PC-9 (cell line): ENCODE measurements around the gene TMEM219.

Source experiments
- EZH2 ChIP-seq: fragments of 200-600 bp; sonication (generic); IDR thresholded peaks from 2 replicates; pipeline ENCODE4 v1.8.0; 2017; ENCODE audit warnings: antibody characterized with exemption, low read depth
- TF ChIP-seq, protein P1 (sequence below): fragments of 200-600 bp; sonication (generic); conservative IDR thresholded peaks from 2 replicates; pipeline ENCODE4 v1.6.1; 2017; ENCODE audit warnings: mixed run types, antibody characterized with exemption, mild to moderate bottlenecking, moderate library complexity

DNA sequence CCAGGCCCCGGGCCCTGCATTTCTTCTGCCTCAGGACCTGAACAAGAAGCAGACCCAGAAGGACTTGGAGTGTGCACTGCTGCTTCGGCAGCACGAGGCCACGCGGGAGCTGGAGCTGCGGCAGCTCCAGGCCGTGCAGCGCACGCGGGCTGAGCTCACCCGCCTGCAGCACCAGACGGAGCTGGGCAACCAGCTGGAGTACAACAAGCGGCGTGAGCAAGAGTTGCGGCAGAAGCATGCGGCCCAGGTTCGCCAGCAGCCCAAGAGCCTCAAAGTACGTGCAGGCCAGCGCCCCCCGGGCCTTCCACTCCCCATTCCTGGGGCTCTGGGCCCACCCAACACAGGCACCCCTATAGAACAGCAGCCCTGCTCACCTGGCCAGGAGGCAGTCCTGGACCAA, 24.4 kb downstream of the TMEM219 start:
- TF ChIP-seq, protein P1, sequence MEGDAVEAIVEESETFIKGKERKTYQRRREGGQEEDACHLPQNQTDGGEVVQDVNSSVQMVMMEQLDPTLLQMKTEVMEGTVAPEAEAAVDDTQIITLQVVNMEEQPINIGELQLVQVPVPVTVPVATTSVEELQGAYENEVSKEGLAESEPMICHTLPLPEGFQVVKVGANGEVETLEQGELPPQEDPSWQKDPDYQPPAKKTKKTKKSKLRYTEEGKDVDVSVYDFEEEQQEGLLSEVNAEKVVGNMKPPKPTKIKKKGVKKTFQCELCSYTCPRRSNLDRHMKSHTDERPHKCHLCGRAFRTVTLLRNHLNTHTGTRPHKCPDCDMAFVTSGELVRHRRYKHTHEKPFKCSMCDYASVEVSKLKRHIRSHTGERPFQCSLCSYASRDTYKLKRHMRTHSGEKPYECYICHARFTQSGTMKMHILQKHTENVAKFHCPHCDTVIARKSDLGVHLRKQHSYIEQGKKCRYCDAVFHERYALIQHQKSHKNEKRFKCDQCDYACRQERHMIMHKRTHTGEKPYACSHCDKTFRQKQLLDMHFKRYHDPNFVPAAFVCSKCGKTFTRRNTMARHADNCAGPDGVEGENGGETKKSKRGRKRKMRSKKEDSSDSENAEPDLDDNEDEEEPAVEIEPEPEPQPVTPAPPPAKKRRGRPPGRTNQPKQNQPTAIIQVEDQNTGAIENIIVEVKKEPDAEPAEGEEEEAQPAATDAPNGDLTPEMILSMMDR, result no peak
- TF ChIP-seq EZH2, result no peak
